GM19395 (cell line): ENCODE measurements around the gene DNM3.
A peak's percentile ranks its signal among the peaks of the same experiment; 100 is the strongest.

ENCODE experiments used
- ATAC-seq: cut with Tn5 transposase; IDR thresholded peaks from one replicate; pipeline ENCODE4 v1.9.1; 2021; ENCODE audit warnings: mild to moderate bottlenecking, moderate library complexity; ENCODE audit not compliant: unreplicated experiment

The DNM3 gene

GRCh38 chr1:171817511-171818265 is 23.6 kb upstream of the DNM3 start:
- peak; percentile 76 for ATAC-seq

GRCh38 chr1:171819946-171820345 is 21.4 kb upstream of the DNM3 start:
- no peak for ATAC-seq

- no peak for ATAC-seq
Measured at GRCh38 chr1:171826973-171827372, 14.3 kb upstream of the DNM3 start.

GRCh38 chr1:171828794-171829193 is 12.5 kb upstream of the DNM3 start:
- ATAC-seq: no peak

GRCh38 chr1:171833091-171833825 is 8.0 kb upstream of the DNM3 start:
- ATAC-seq: no peak

- ATAC-seq: no peak
Measured at GRCh38 chr1:171834821-171835220, 6.5 kb upstream of the DNM3 start.

GRCh38 chr1:171835891-171836290 is 5.4 kb upstream of the DNM3 start:
- no peak for ATAC-seq

GRCh38 chr1:171841931-171842761 is 848 bp downstream of the DNM3 start:
- ATAC-seq: no peak

GRCh38 chr1:171844381-171844780 is 3.1 kb downstream of the DNM3 start:
- no peak for ATAC-seq

- ATAC-seq: no peak
Measured at GRCh38 chr1:171845998-171846397, 4.7 kb downstream of the DNM3 start.

GRCh38 chr1:171849245-171849898 is 8.1 kb downstream of the DNM3 start:
- ATAC-seq: no peak

- no peak for ATAC-seq
Measured at GRCh38 chr1:171850651-171851350, 9.5 kb downstream of the DNM3 start.

- ATAC-seq: no peak
Measured at GRCh38 chr1:171852272-171852671, 11.0 kb downstream of the DNM3 start.

- ATAC-seq: no peak
Measured at GRCh38 chr1:171855381-171855780, 14.1 kb downstream of the DNM3 start.

GRCh38 chr1:171858696-171859095 is 17.4 kb downstream of the DNM3 start:
- ATAC-seq: no peak

GRCh38 chr1:171860696-171861095 is 19.4 kb downstream of the DNM3 start:
- no peak for ATAC-seq

GRCh38 chr1:171863531-171863930 is 22.2 kb downstream of the DNM3 start:
- ATAC-seq: no peak

- ATAC-seq: no peak
Measured at GRCh38 chr1:171864308-171864707, 23.0 kb downstream of the DNM3 start.

- ATAC-seq: no peak
Measured at GRCh38 chr1:171865106-171865505, 23.8 kb downstream of the DNM3 start.

- no peak for ATAC-seq
Measured at GRCh38 chr1:171867236-171867635, 25.9 kb downstream of the DNM3 start.
